ENCODE results near the gene SAMD9L. TPM values are rescaled to one million over a fixed set of nuclear protein-coding genes. Genes with fewer than 3 reads are reported as not detected.

SAMD9L gene
- total and polyA plus RNA-seq, 2 experiments from 2014 or later, result not detected

DNA sequence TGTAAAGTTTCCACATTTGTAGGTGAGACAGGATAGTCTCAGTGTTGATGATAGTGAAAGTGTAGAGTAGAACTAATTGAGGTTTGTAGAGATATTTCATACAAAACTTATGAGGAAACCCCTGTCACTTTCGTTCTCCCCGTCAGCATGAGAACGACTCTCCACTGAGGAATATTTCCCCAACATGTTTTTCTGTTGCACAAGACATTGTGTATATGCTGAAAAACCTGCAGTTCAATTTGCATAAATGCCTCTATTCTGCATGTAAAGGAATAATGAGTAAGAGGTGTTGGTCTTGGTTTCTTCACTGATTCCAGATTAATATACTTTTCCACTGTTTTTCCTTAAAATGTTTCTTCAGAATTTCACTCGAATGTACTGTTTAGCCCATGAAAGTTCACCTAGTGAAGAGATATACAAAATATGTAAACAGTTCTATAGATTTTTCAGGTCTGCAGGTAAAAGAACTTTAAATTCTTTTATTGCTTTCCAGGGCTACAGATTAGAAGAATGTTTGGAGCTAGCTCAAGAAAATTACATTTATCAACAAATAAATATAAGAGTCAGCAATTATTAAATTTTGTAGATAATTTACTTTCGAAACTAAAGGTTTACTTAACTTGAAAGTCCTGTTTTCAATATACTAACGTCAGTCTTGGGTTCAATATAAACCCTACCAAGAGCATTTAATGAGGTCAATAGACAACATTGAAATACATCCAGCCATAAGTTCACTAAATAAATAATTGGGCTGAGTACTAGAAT lies 40.9 kb upstream of the SAMD9L start (continued):
- TF ChIP-seq, protein P1, sequence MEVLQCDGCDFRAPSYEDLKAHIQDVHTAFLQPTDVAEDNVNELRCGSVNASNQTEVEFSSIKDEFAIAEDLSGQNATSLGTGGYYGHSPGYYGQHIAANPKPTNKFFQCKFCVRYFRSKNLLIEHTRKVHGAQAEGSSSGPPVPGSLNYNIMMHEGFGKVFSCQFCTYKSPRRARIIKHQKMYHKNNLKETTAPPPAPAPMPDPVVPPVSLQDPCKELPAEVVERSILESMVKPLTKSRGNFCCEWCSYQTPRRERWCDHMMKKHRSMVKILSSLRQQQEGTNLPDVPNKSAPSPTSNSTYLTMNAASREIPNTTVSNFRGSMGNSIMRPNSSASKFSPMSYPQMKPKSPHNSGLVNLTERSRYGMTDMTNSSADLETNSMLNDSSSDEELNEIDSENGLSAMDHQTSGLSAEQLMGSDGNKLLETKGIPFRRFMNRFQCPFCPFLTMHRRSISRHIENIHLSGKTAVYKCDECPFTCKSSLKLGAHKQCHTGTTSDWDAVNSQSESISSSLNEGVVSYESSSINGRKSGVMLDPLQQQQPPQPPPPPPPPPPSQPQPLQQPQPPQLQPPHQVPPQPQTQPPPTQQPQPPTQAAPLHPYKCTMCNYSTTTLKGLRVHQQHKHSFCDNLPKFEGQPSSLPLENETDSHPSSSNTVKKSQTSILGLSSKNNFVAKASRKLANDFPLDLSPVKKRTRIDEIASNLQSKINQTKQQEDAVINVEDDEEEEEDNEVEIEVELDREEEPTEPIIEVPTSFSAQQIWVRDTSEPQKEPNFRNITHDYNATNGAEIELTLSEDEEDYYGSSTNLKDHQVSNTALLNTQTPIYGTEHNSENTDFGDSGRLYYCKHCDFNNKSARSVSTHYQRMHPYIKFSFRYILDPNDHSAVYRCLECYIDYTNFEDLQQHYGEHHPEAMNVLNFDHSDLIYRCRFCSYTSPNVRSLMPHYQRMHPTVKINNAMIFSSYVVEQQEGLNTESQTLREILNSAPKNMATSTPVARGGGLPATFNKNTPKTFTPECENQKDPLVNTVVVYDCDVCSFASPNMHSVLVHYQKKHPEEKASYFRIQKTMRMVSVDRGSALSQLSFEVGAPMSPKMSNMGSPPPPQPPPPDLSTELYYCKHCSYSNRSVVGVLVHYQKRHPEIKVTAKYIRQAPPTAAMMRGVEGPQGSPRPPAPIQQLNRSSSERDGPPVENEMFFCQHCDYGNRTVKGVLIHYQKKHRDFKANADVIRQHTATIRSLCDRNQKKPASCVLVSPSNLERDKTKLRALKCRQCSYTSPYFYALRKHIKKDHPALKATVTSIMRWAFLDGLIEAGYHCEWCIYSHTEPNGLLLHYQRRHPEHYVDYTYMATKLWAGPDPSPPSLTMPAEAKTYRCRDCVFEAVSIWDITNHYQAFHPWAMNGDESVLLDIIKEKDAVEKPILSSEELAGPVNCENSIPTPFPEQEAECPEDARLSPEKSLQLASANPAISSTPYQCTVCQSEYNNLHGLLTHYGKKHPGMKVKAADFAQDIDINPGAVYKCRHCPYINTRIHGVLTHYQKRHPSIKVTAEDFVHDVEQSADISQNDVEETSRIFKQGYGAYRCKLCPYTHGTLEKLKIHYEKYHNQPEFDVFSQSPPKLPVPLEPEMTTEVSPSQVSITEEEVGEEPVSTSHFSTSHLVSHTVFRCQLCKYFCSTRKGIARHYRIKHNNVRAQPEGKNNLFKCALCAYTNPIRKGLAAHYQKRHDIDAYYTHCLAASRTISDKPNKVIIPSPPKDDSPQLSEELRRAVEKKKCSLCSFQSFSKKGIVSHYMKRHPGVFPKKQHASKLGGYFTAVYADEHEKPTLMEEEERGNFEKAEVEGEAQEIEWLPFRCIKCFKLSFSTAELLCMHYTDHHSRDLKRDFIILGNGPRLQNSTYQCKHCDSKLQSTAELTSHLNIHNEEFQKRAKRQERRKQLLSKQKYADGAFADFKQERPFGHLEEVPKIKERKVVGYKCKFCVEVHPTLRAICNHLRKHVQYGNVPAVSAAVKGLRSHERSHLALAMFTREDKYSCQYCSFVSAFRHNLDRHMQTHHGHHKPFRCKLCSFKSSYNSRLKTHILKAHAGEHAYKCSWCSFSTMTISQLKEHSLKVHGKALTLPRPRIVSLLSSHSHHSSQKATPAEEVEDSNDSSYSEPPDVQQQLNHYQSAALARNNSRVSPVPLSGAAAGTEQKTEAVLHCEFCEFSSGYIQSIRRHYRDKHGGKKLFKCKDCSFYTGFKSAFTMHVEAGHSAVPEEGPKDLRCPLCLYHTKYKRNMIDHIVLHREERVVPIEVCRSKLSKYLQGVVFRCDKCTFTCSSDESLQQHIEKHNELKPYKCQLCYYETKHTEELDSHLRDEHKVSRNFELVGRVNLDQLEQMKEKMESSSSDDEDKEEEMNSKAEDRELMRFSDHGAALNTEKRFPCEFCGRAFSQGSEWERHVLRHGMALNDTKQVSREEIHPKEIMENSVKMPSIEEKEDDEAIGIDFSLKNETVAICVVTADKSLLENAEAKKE (CRISPR knock-in tag; IDR thresholded peaks at IDR 0.05), result no peak
- TF ChIP-seq, protein P2, sequence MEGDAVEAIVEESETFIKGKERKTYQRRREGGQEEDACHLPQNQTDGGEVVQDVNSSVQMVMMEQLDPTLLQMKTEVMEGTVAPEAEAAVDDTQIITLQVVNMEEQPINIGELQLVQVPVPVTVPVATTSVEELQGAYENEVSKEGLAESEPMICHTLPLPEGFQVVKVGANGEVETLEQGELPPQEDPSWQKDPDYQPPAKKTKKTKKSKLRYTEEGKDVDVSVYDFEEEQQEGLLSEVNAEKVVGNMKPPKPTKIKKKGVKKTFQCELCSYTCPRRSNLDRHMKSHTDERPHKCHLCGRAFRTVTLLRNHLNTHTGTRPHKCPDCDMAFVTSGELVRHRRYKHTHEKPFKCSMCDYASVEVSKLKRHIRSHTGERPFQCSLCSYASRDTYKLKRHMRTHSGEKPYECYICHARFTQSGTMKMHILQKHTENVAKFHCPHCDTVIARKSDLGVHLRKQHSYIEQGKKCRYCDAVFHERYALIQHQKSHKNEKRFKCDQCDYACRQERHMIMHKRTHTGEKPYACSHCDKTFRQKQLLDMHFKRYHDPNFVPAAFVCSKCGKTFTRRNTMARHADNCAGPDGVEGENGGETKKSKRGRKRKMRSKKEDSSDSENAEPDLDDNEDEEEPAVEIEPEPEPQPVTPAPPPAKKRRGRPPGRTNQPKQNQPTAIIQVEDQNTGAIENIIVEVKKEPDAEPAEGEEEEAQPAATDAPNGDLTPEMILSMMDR (conservative IDR thresholded peaks at IDR 0.05; ENCODE audit: low read depth in 2 of 2), result no peak
- TF ChIP-seq, protein P3, sequence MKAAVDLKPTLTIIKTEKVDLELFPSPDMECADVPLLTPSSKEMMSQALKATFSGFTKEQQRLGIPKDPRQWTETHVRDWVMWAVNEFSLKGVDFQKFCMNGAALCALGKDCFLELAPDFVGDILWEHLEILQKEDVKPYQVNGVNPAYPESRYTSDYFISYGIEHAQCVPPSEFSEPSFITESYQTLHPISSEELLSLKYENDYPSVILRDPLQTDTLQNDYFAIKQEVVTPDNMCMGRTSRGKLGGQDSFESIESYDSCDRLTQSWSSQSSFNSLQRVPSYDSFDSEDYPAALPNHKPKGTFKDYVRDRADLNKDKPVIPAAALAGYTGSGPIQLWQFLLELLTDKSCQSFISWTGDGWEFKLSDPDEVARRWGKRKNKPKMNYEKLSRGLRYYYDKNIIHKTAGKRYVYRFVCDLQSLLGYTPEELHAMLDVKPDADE (IDR thresholded peaks at IDR 0.05), result no peak
- TF ChIP-seq POLR2AphosphoS5 (IDR thresholded peaks at IDR 0.05; ENCODE audit: low read depth), result no peak

All from GM23338 (cell line).